ENCODE measurements around the gene PALS1. TPM values are rescaled to one million over a fixed set of nuclear protein-coding genes. Genes with fewer than 3 reads are reported as not detected.
A peak's percentile ranks its signal among the peaks of the same experiment; 100 is the strongest.

PALS1 gene
- total RNA-seq, 1 donor from 2014 or later, result 155 TPM

- H3K36me3 ChIP-seq, result no peaks in the 10 kb centered on the region
- H3K4me3 ChIP-seq, result no peak overlapping the region
- no peak overlapping the region for H3K27ac ChIP-seq
- no peaks in the 10 kb centered on the region for H3K9me3 ChIP-seq
- no peaks in the 10 kb centered on the region for H3K27me3 ChIP-seq
- intact Hi-C loops (cut with DNase I), result no loop called here
- no peaks in the 10 kb centered on the region for H3K4me1 ChIP-seq
- no peak for TF ChIP-seq CTCF (IDR thresholded peaks at IDR 0.05)
- no peak for DNase-seq (ENCODE audit: low spot score in 2 of 2)
These were observed 11.9 kb downstream of the PALS1 start for GRCh38 chr14:67253076-67253635.

- Histone ChIP-seq H3K4me3 (no peak overlapping the region), H3K36me3 (no peaks in the 10 kb centered on the region), H3K9me3 (no peaks in the 10 kb centered on the region), H3K4me1 (peaks cover 0 to 7% of the 10 kb centered on the region in 2 donors), H3K27me3 (no peaks in the 10 kb centered on the region), H3K27ac (no peak overlapping the region)
- DNase-seq (ENCODE audit: low spot score in 2 of 2), result no peak
- TF ChIP-seq CTCF (IDR thresholded peaks at IDR 0.05), result no peak
- intact Hi-C loops (cut with DNase I), result no loop called here
These were observed 16.7 kb downstream of the PALS1 start for GRCh38 chr14:67257906-67258305.

GRCh38 chr14:67260965-67261364 lies 19.7 kb downstream of the PALS1 start:
- no peak for TF ChIP-seq CTCF (IDR thresholded peaks at IDR 0.05)
- Histone ChIP-seq H3K9me3 (no peaks in the 10 kb centered on the region), H3K27ac (no peak overlapping the region), H3K4me1 (peaks cover 0 to 15% of the 10 kb centered on the region in 2 donors), H3K27me3 (no peaks in the 10 kb centered on the region), H3K4me3 (no peak overlapping the region), H3K36me3 (no peaks in the 10 kb centered on the region)
- DNase-seq (ENCODE audit: low spot score in 2 of 2), result no peak
- intact Hi-C loops (cut with DNase I), result no loop called here

- intact Hi-C loops (cut with DNase I), result no loop called here
- H3K36me3 ChIP-seq, result no peaks in the 10 kb centered on the region
- no peak for DNase-seq (ENCODE audit: low spot score in 2 of 2)
- peak overlapping the region in 1 of 2 donors; percentile 0 for H3K27ac ChIP-seq
- H3K9me3 ChIP-seq, result no peaks in the 10 kb centered on the region
- H3K27me3 ChIP-seq, result no peaks in the 10 kb centered on the region
- TF ChIP-seq CTCF (IDR thresholded peaks at IDR 0.05), result no peak
- no peak overlapping the region for H3K4me3 ChIP-seq
- peaks cover 0 to 17% of the 10 kb centered on the region in 2 donors for H3K4me1 ChIP-seq
These were observed 22.4 kb downstream of the PALS1 start for GRCh38 chr14:67263499-67264149.

- Histone ChIP-seq H3K9me3 (no peaks in the 10 kb centered on the region), H3K4me3 (no peak overlapping the region), H3K36me3 (no peaks in the 10 kb centered on the region), H3K27me3 (no peaks in the 10 kb centered on the region), H3K27ac (no peak overlapping the region), H3K4me1 (peaks cover 0 to 23% of the 10 kb centered on the region in 2 donors)
- intact Hi-C loops (cut with DNase I), result no loop called here
- no peak for DNase-seq (ENCODE audit: low spot score in 2 of 2)
- no peak for TF ChIP-seq CTCF (IDR thresholded peaks at IDR 0.05)
These were observed 23.9 kb downstream of the PALS1 start for GRCh38 chr14:67265131-67265530.
